TTC549 (cell line): Measurements from ENCODE around the gene FMNL1.

Experiments used
- FAIRE-seq: peaks from 2 replicates; lab custom pipeline; 2012; peaks lifted over from hg19 to GRCh38; lab: Jason Lieb, UNC

FMNL1 gene

DNA sequence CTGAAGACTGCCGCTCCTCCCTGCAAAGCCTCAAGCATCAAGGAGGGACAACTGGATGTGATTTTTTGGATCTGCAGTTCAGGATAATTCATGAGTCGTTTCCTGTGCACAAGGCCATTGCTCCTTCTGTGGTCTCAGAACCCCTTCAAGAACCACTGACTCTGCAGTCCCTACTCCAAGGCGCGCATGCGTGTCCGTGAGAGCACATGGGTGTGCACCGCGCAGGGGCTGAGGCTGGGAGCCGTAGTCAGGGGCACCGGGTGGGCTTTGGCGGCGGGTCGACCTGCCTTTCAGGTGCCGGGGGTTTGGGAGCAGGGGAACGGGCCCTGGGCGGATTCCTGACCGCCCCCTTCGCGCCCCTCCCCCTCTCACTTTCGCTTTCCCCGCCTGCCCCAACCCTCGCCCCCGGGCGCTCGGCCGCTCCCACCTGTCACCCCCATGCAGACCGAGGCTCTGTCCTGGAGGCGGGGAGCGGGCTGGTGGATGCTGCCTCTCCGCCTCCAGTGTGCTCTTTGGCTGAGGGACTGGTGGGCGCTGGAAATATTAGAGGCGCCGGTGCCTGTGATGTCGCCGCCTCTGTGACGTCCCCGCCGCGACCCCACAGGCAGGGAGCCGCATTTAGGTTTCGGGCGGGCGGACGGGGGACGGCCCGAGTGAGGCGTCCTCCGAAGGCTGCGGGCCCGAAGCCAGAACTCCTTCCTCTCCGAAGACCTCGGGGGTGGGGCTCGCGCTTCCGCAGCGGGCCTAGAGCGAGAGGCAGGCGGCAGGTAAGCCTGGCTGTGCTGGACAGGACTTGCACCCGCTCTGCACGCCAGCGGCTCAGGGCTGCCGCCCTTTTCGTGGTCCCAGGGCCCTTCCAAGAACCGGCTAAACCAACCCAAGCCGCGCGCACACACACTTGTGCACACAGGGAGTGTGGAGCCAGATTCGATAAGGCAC is 40.2 kb downstream of the FMNL1 start, which contains the start of gene SPATA32:
SPATA32 (minus strand) TSS at position 518 of the 939 bp plus-strand sequence; CDS start at position 440, 78 bp downstream.
- FAIRE-seq: no peak

DNA sequence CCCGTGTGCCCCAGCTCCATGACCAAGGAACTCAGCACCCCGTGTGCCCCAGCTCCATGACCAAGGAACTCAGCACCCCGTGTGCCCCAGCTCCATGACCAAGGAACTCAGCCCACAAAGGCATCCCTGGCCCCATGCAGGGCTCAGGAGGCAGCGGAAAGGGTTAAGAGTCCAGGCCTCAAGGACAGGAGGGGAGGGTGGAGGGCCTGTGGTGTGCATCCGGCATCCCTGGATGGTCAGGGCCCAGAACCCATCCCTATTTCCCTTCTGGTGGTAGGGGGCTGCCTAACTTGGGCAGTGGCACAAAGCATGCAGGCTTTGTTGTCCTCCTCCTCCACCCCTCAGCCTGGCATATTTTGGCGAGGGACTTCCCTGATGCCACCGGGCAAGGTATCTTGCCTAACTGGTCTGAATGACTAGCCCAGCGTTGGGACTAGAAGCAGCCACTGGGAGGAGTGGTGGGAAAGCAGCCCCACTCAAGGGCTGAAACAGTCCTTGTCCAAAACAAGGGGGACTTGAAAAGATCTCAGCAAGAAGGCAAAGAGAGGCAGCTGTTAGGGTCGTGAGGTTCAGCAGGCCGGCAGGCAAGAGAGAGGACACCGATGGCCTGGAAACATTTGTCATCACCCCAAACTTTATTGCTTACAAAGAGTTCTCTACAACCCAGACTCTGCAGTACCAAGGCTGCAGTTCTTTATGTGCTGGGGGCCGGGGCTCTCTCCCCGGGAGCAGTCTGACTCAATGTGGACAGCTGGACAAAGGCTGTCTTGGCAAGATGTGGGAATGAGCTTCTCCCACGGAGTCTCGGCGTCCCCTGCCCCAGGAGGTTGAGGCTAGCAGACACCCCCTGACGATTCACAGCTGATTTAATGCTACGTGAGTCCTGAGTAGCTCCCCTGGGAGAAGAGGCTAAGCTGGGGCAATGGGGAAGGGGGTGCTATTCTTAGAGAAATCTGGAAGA is 41.1 kb downstream of the FMNL1 start:
- no peak for FAIRE-seq

DNA sequence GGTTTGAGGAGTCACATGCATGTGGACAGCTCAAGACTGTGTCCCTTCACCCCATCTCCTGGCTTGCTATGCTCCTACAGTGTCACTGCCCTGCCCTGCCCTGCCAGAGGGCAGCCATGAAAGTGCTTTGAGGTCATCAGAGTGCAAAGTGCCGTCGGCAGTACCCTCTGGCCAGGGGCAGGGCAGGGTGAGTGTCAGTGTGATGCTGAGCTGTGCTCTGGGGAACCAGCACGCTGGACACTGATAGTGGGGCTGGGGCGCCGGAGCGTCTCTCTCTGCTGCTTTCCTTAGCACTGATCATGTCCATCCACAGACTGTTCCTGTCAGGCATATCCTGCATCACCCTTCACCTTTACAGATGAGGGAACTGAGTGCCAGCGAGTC is 41.8 kb downstream of the FMNL1 start:
- no peak for FAIRE-seq

DNA sequence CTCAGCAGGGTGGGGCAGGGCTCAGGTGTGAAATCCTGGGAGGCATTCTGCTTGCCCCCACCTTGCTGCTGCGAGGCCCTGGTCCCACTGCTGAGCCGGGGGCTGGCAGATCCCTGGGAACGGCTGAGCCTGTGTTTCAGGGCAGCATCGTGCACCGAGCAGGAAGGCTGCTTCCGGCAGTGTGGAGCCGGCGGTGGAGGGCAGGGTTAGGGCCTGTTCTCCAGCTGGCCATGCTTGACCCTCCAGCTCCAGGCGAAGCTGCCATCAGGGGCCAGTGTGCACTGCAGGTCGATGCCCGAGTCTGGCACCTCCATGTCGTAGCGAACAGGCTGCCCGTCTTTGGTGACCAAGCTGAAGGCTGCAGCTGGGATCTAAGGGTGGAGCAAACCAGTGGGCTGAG is 42.7 kb downstream of the FMNL1 start:
- no peak for FAIRE-seq

DNA sequence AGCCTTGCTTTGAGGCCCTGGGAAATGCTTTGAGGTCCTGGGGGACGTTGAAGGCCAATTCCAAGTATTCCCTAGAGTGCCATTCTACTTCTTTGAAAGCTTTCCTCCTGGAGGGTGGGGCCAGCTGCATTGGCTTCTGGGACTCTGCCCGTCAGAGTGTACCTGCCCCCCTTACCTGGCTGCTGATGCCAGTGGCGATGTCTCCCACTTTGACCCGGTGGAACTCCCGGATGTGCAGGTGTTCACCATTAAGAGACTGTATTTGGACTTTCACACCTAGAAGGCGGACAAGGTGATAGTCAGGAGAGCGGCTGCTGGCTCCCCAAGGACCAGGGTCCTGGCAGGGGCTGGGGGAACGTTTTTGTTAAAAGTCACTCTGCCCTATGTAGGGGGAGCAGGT is 43.3 kb downstream of the FMNL1 start:
- no peak for FAIRE-seq

DNA sequence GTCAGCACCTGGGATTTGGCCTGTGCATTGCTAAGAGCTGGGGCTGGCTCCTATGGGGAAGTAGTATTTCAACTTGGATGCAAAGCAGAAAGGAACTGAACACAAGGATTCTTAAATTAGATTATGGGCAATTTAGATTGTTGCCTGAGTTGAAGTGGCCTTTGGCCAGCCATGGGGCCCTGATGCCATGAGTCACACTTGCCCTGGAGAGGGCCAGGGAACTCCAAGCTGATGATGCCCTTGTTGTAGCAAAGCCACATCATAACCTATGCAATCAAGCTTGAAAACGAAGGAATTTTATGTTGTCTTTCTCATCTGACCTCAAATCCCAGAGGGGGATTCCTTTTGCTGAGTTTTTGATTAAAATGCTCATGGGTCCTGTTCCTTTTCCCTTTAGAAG is 44.1 kb downstream of the FMNL1 start:
- no peak for FAIRE-seq

DNA sequence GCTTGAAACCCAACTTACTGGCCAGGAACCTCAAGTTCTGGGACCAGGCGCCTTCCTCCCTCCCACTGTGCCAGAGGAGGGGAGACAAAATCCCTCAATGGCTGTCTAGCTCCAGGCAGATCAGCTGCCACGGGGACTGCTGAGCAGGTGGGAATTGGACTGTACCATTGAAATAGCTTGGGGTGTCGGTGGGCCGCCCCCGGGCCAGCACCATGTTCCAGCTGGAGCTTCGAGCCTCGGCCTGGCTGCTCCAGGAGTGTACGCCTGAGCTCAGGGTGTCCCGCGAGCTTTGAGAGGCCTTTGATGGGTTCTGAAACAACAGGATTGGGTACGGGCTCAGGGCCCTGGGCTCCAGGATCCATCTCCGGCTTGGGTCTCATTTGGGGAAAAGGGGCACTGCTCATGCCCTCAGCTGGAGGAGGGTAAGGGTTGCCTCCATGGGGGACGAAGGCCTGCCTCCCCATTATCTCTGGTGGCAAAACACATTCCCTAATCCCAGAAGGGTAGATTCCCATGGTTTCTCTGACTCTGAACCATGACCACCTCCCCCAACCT is 44.8 kb downstream of the FMNL1 start:
- FAIRE-seq: no peak

DNA sequence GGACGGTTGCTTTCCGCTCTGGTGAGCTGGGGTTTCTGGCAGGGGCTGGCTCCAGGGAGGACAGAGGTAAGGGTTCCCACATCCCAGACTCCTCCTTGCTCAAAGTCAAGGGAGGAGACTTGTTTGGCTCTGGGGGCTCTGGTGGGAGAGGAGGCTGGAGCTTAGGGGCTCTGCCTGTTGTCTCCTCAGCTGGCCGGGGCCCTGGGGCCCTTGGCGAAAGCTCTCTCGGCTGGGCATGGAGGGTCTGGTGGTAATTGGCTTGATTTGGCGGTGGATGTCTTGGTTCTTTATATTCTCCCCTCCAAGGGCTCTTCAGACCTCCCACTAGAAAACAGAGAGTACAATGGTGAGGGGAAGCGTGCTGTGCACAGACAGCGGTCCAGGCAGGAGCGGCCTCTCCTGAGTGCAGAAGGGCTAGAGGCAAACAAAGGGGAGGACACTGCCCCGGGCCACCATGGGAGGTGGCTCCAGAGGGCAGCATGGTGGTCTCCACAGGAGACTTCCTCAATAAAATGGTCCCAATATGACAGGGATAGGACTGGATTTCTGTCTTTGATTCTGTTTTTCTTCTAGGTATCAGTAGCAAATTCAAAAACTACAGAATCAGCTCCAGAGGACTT is 45.9 kb downstream of the FMNL1 start:
- no peak for FAIRE-seq

DNA sequence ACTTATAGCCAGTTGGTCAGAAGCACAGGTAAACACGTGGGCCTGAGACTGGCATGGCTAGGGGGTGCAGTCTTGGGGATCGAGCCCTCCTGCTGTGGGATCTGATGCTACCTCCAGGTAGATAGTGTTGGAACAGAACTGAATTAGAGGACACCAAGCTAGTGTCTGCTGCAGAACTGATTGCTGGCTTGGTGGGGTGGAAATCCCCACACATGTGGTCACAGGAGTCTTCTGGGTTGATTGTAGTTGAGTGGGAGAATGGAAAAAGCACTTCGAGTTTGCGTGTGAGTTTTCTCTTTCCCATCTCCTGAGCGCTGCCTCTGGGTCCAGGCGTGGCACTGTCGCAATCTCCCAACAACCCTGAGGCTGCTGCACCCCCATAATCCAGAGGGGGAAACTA is 48.2 kb downstream of the FMNL1 start:
- FAIRE-seq: no peak

DNA sequence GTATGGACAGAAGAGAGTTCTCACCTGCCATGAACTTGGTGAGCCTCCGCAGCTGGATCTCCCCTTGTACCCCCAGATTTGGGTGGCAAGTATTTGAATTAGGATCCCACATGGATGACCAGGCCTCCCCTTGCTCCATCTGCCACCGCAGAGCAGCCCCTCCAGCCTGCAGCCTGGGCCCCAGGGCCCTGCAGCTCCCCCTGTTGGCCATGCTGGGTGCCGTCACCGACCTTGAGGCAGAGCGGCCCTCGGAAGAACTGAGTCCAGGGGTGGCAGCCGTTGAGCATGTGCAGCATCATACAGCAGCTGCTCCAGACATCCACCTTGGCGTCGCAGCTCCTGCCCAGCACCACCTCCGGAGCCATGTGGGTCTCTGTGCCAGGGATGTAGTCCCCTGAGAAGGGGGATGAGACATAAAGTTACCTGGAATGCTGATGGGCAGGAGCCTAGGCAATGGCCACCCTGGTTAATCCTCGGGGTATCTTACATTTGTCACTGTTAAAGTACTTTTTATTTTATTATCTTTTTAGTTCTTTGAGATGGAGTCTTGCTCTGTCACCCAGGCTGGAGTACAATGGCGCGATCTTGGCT is 49.2 kb downstream of the FMNL1 start:
- no peak for FAIRE-seq

DNA sequence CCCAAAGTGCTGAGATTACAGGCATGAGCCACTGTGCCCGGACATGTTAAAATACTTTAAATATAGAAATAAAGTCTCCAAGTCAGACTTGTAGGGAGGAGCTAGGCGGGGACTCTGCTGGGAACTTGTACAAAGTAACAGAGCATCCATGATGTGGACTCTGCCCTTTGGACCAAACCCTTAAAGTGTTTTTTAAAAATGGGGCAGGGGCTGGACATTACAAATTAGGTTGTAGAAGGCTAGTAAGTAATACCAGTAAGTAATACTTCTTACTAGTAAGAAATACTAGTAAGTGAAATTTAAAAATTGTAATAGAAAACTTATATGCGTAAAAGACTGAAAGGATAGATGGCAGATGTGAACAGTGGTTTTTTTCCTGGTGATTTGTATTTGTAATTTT is 49.9 kb downstream of the FMNL1 start:
- no peak for FAIRE-seq

DNA sequence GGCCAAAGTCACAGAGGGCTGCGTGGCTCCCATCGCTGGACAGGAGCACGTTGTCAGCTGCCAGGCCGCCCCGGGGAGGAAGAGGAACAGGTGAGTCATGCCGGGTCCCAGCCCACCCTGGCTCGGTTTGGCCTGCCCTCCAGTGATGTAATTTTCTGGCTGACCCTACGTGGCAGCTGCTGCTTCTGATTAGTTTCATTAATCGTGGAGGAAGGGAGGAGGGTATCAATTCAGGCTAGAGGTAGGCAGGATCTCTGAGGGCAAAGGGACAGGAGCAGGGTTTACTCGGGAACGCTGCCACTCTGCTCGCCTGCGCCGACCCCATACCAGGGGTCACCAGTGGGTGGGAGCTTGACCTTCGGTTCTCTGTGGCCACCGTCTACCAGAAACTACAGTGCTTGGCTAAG is 51.9 kb downstream of the FMNL1 start:
- FAIRE-seq: no peak

DNA sequence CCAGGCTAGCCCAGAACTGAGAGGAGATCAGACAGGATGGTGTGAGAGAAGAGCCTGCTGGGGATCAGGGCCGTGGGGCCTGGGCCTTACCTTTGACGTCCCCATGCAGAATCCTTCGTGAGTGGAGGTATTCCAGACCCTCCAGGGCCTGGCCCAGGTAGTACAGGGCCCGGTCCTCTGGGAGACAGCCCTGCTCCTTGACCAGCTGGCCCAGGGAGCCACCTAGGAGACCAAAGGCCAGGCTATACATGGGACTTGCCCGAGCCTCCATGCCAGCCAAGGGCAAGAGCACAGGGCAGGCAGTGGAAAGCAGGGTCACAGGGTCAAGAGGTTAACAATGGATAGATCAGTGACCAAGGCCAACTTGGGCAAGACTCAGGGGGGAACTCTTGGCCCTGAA is 52.3 kb downstream of the FMNL1 start:
- no peak for FAIRE-seq

DNA sequence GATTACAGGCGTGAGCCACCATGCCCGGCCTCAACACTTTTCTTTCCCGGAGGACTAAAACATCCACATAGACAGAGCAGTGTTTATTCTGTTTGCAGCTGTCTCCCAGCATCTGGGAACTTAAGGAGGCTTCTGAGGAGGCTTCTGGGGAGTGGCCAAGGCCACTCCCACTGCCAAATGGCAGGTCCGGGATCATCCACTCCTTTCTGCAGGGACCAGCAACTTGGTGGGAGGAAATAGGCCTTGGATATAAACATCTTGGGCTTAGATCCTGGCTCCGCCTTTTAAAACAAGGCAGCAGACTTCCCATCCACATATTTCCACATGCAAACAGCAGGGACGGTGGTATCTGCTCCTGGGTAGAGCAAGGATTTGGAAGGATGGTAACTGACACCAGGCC is 54.3 kb downstream of the FMNL1 start:
- FAIRE-seq: no peak

DNA sequence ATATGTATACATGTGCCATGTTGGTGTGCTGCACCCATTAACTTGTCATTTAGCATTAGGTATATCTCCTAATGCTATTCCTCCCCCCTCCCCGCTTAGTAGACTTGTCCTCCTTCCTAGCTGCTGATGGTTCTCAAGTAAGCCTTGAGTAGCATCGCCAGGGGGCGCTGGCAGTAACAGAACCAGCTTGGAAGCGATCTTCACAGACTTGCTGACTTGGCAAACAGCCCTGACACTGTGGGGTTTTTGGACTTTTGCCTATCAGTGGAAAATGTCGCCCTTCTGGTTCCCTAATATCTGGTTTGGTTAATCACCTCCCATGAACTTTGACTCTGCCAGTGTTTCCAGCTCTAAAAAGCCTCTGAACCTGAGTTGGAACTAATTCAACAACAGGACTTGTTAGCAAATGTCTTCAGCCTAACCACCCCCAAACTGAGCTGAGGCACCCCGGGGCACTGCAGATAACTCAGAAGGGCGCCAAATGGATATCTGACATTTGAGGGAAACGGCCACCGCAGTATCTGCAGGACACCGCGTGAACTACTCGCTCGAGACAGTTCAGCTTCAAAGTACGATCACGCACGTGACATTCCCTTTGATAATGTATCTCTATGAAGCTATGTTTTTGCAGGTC is 55.6 kb downstream of the FMNL1 start:
- peak; percentile 73 for FAIRE-seq

DNA sequence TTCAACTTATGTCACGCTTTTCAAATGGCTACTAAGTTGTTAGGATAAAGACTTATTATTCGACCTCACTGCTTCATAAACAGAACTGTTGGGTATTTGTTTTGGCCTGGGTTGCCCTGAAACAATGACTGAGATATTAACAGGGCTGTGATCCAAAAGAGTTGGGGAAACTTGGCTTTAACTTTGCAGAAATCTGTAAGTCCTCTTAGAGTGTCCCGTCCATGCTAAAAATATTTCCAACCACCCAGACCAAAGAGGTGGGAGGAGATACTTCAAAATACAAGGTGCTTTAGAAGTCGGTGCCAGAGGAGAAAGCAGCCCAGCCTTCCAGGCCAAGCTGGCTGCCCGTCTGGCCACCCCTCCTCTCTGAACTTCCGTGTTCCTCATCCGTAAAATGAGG is 56.3 kb downstream of the FMNL1 start:
- no peak for FAIRE-seq

DNA sequence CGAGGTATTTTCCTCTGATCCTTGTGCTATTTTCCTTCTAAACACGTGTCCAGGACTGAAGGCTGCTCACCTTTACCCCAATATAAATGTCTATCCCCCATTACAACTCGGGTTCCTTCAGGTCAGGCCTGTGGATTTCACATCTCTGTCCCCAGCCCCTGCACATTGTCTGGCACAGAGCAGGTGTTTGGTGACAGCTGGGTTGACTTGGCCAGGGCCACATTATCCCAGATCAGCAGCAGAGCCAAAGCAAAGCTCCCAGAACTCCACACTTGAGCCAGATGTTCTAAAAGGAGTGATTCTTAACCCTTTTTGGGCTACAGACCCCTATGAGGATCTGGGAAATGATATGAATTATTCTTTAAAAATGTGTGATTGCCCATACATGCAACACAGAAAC is 58.2 kb downstream of the FMNL1 start:
- FAIRE-seq: no peak

DNA sequence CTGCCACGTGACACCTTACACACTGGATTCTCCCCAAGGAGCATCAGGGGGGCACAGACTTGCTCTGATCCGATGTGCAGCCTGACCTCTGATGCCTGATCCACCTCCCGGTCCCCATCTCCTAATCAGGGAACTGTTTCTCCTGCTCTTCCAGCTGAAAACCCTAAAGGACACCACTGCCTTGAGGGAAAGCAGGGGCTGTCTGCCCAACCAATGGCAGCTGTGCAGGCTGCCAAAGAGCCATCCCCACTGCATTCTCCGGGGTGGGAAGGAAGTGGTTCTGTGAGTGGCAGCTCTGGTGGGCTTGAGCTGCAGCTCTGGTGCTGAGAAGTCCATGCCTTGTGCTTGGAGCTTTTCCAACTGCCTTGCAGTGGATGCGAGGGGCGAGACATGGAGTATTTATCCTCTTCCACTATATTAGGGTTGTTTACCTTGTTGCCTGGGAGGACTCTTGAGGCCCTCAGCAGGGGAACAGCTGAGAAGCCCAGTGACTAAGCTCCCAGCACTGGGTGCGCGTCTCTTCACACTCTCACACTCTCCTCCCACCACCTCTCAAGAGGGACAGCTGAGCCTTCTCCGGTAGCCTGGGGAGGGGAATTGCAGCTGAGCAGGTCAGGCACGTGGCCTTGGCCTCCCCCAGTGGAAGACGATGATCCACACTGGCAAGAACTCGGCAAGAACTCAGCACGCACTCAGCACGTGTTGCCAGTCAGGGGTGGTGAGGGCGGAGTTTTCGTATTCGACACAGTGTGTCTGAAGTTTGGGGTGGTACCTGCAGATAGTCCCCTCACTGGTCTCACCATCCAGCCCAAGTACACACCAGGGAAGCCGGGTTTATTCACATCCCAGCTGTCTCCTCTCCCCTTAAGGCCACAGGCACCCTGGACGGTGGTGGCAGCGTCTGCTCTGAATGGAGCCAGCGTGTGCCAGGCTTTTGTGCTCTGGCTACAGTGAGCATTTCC is 61.3 kb downstream of the FMNL1 start:
- FAIRE-seq: no peak

DNA sequence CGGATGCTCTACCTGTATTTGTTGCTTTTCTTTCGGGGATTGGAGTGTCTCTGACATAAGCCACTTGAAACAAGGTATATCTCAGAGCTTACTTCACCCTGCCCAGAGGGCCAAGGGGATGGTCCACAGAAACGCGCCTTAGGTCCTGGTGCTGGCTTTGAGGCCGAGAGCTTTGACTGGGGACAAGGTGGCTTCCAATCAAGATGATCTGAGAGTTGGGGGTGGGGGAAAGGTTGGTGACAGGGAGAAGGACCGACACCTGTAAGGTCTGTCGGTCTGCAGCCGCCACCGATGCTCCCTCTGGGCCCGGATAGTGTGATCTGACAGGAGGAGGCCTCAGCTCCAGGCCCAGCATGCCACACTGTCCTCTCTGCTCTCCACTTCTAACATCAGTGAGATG is 62.0 kb downstream of the FMNL1 start:
- no peak for FAIRE-seq
